Measurements from ENCODE around the gene FBXW4. TPM values are rescaled to one million over a fixed set of nuclear protein-coding genes. Genes with fewer than 3 reads are reported as not detected.

FBXW4 gene
- total RNA-seq, 4 donors from 2014 or later: 48.4 to 91.6 (median 55.6) TPM

GRCh38 chr10:101577121-101577871 is 117.7 kb downstream of the FBXW4 start:
- WGBS, 2 donors (ENCODE audit: low coverage in 1 of 2): 92% methylated on average over 7 of the region's 7 CpGs; no CpG with 5 or more reads in 1 of the 2 donors
- Histone ChIP-seq H3K4me1 (no peaks in the 10 kb centered on the region), H3K4me3 (no peak overlapping the region), H3K36me3 (peaks cover 0 to 3% (median 0%) of the 10 kb centered on the region in 4 donors), H3K27ac (no peak overlapping the region), H3K27me3 (no peaks in the 10 kb centered on the region), H3K9me3 (no peaks in the 10 kb centered on the region)
- in situ Hi-C loops (cut with MboI; ENCODE audit: low pct_ligation_motif_present in 1 of 4, low pct_unique_long_range_greater_than_20kb in 1 of 4, low sequenced_read_pairs in 3 of 4): no loop called here
- intact Hi-C loops (cut with DNase I; ENCODE audit: low total_unique reads): no loop called here
- TF ChIP-seq POLR2AphosphoS5 (IDR thresholded peaks at IDR 0.05): no peak
- no peak for TF ChIP-seq POLR2A (IDR thresholded peaks at IDR 0.05)
- TF ChIP-seq EP300 (IDR thresholded peaks at IDR 0.05; ENCODE audit: low read depth): no peak
- TF ChIP-seq CTCF (IDR thresholded peaks at IDR 0.05): no peak
- DNase-seq: no peak

GRCh38 chr10:101576211-101576863 is 118.6 kb downstream of the FBXW4 start:
- TF ChIP-seq CTCF (IDR thresholded peaks at IDR 0.05) (no peak), EP300 (IDR thresholded peaks at IDR 0.05; ENCODE audit: low read depth) (no peak), POLR2A (IDR thresholded peaks at IDR 0.05) (no peak), POLR2AphosphoS5 (IDR thresholded peaks at IDR 0.05) (no peak)
- intact Hi-C loops (cut with DNase I; ENCODE audit: low total_unique reads) (no loop called here), in situ Hi-C loops (cut with MboI; ENCODE audit: low pct_ligation_motif_present in 1 of 4, low pct_unique_long_range_greater_than_20kb in 1 of 4, low sequenced_read_pairs in 3 of 4) (no loop called here)
- no peaks in the 10 kb centered on the region for H3K4me1 ChIP-seq
- 84 to 95% methylated on average over 2 to 7 of the region's 7 CpGs for WGBS, 2 donors (ENCODE audit: low coverage in 1 of 2)
- no peak overlapping the region for H3K4me3 ChIP-seq
- H3K9me3 ChIP-seq: no peaks in the 10 kb centered on the region
- no peak for DNase-seq
- no peaks in the 10 kb centered on the region for H3K27me3 ChIP-seq
- H3K36me3 ChIP-seq: peaks cover 0 to 3% (median 0%) of the 10 kb centered on the region in 4 donors
- H3K27ac ChIP-seq: no peak overlapping the region

- Histone ChIP-seq H3K4me1 (peaks cover 1 to 4% (median 2%) of the 10 kb centered on the region in 4 donors), H3K27me3 (no peaks in the 10 kb centered on the region), H3K9me3 (no peaks in the 10 kb centered on the region), H3K36me3 (peaks cover 0 to 3% (median 0%) of the 10 kb centered on the region in 4 donors), H3K4me3 (no peak overlapping the region), H3K27ac (no peak overlapping the region)
- no peak for DNase-seq
- in situ Hi-C loops (cut with MboI; ENCODE audit: low pct_ligation_motif_present in 1 of 4, low pct_unique_long_range_greater_than_20kb in 1 of 4, low sequenced_read_pairs in 3 of 4) (no loop called here), intact Hi-C loops (cut with DNase I; ENCODE audit: low total_unique reads) (no loop called here)
- 85 to 100% methylated on average over 2 to 7 of the region's 7 CpGs for WGBS, 2 donors (ENCODE audit: low coverage in 1 of 2)
- TF ChIP-seq CTCF (IDR thresholded peaks at IDR 0.05) (no peak), POLR2A (IDR thresholded peaks at IDR 0.05) (no peak), POLR2AphosphoS5 (IDR thresholded peaks at IDR 0.05) (no peak), EP300 (IDR thresholded peaks at IDR 0.05; ENCODE audit: low read depth) (no peak)
Measured at GRCh38 chr10:101575580-101576210, 119.3 kb downstream of the FBXW4 start.

- no peak for DNase-seq
- Histone ChIP-seq H3K4me1 (peaks cover 5 to 8% (median 7%) of the 10 kb centered on the region in 4 donors), H3K4me3 (no peak overlapping the region), H3K36me3 (no peaks in the 10 kb centered on the region), H3K27ac (no peak overlapping the region), H3K27me3 (peaks cover under 1% of the 10 kb centered on the region), H3K9me3 (no peaks in the 10 kb centered on the region)
- in situ Hi-C loops (cut with MboI; ENCODE audit: low pct_ligation_motif_present in 1 of 4, low pct_unique_long_range_greater_than_20kb in 1 of 4, low sequenced_read_pairs in 3 of 4) (no loop called here), intact Hi-C loops (cut with DNase I; ENCODE audit: low total_unique reads) (no loop called here)
- 84% methylated on average over 3 of the region's 3 CpGs; no CpG with 5 or more reads in 1 of the 2 donors for WGBS, 2 donors (ENCODE audit: low coverage in 1 of 2)
- TF ChIP-seq POLR2A (IDR thresholded peaks at IDR 0.05): no peak
- no peak for TF ChIP-seq CTCF (IDR thresholded peaks at IDR 0.05)
- no peak for TF ChIP-seq EP300 (IDR thresholded peaks at IDR 0.05; ENCODE audit: low read depth)
- TF ChIP-seq POLR2AphosphoS5 (IDR thresholded peaks at IDR 0.05): no peak
Measured at GRCh38 chr10:101575091-101575490, 119.9 kb downstream of the FBXW4 start.

Measured in transverse colon (tissue), 4 donors.